GM12872 (cell line): ENCODE results near the gene LTBP1.

ENCODE experiments used
- TF ChIP-seq, protein P1 (sequence below): IDR thresholded peaks from 3 replicates; pipeline ENCODE4 v1.5.1; 2011; ENCODE audit warnings: low read depth, mild to moderate bottlenecking, low read length, moderate library complexity; ENCODE audit not compliant: insufficient read depth

LTBP1 gene

DNA sequence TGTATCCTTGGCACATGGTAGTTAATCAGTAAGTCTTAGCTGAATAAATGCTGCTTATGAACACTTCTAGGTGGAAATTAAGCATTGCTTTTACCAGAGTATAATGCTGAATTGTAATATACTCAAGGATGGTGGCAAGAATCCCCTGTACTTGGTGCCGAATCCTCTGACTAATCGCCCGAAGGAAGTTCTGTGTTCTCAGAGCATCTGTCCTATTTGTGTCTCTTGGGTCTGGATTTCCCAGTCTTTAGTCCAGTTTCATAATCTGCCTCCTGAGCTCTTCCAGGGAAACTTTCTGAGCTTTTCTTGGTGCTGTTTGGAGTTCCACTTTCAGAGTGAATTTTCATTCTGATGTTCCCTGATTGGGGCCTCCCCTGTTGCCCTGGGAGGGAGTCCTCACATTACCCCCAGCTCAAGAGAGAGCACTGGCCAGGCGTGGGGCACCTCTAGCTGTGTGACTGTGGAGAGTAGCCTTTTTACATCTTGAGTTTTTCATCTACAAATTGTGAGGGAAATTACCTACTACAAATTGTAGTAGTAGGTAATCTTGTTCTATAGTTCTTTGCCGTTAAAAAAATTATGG is 144.9 kb downstream of the LTBP1 start:
- TF ChIP-seq, protein P1, sequence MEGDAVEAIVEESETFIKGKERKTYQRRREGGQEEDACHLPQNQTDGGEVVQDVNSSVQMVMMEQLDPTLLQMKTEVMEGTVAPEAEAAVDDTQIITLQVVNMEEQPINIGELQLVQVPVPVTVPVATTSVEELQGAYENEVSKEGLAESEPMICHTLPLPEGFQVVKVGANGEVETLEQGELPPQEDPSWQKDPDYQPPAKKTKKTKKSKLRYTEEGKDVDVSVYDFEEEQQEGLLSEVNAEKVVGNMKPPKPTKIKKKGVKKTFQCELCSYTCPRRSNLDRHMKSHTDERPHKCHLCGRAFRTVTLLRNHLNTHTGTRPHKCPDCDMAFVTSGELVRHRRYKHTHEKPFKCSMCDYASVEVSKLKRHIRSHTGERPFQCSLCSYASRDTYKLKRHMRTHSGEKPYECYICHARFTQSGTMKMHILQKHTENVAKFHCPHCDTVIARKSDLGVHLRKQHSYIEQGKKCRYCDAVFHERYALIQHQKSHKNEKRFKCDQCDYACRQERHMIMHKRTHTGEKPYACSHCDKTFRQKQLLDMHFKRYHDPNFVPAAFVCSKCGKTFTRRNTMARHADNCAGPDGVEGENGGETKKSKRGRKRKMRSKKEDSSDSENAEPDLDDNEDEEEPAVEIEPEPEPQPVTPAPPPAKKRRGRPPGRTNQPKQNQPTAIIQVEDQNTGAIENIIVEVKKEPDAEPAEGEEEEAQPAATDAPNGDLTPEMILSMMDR, result no peak

GRCh38 chr2:33093283-33093993 is 146.7 kb downstream of the LTBP1 start:
- TF ChIP-seq, protein P1, result no peak

- TF ChIP-seq, protein P1, result no peak
These were observed 147.6 kb downstream of the LTBP1 start for GRCh38 chr2:33094303-33094702.

GRCh38 chr2:33099989-33100388 is 153.2 kb downstream of the LTBP1 start:
- TF ChIP-seq, protein P1, result no peak

DNA sequence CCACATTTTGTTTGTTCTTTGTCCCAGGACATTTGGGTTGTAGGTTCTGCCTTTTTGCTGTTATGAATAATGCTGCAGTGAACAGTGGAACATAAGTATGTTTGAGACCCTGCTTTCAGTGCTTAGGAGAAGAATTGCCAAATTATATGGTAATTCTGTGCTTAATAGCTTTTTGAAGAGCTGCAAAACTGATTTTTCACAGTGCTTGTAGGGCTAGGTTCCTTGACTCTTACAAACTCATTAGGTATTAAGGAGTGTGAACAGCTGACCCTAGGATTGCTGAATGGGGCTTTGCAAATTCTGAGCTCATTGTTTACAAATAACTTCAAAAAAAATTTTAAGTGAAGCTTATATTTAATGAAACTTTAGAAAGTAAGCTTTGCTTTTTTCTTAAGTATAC is 154.2 kb downstream of the LTBP1 start:
- TF ChIP-seq, protein P1, result no peak

- TF ChIP-seq, protein P1, result no peak
These were observed 157.4 kb downstream of the LTBP1 start for GRCh38 chr2:33104052-33104623.

DNA sequence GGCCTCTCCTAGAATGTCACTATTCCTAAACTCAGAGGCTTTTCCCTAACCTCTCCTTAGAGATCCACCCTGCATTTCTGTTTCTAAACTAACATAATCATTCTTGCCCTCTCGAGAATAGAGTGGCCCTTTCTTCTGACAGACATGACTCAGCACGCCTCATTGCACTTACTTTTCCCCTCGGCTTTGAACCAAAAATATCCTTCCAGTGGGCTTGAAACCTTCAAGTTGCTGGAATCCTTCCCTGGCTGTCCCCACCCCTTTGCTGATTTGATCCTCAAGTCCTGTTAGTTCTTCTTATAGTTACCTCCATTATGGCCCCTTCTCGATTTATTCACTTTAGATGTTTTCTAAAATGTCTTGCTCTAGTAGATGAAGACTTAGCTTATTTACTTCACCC is 158.0 kb downstream of the LTBP1 start:
- TF ChIP-seq, protein P1, result no peak
